Hepatocyte (in vitro differentiated cells): ENCODE measurements around the gene FMN1.

Source experiments
- EZH2 ChIP-seq: fragments of 200-600 bp; sonication (generic); IDR thresholded peaks from 2 replicates; pipeline ENCODE4 v1.6.1; 2016; ENCODE audit warnings: antibody characterized with exemption, mild to moderate bottlenecking, borderline replicate concordance
- TF ChIP-seq, protein P1 (sequence below): fragments of 200-600 bp; sonication (generic); IDR thresholded peaks from 2 replicates; pipeline ENCODE4 v1.5.1; 2016; ENCODE audit warnings: antibody characterized with exemption, mild to moderate bottlenecking; ENCODE audit not compliant: poor library complexity

DNA sequence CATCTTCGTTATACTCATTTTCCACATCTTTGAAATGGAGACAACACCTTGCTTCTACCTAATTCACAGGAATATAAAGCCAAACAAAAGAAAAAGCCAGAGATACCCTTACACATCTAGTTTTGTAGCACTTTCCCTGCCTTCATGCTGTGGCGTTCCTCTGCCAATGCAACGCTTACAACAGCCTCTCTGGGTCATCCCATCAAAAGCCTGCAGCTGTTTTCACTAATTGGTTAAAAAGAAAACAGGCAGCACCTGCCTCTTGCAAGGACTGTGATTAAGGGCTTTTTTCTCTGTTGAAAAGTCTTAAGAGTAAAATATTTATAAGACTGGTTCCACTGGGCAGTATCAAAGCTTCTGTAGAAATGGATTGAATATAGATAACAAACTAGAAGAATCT lies 120.3 kb downstream of the FMN1 start:
- TF ChIP-seq, protein P1, sequence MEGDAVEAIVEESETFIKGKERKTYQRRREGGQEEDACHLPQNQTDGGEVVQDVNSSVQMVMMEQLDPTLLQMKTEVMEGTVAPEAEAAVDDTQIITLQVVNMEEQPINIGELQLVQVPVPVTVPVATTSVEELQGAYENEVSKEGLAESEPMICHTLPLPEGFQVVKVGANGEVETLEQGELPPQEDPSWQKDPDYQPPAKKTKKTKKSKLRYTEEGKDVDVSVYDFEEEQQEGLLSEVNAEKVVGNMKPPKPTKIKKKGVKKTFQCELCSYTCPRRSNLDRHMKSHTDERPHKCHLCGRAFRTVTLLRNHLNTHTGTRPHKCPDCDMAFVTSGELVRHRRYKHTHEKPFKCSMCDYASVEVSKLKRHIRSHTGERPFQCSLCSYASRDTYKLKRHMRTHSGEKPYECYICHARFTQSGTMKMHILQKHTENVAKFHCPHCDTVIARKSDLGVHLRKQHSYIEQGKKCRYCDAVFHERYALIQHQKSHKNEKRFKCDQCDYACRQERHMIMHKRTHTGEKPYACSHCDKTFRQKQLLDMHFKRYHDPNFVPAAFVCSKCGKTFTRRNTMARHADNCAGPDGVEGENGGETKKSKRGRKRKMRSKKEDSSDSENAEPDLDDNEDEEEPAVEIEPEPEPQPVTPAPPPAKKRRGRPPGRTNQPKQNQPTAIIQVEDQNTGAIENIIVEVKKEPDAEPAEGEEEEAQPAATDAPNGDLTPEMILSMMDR = no peak
- no peak for TF ChIP-seq EZH2
